ENCODE results near the gene PDCD2L.

DNA sequence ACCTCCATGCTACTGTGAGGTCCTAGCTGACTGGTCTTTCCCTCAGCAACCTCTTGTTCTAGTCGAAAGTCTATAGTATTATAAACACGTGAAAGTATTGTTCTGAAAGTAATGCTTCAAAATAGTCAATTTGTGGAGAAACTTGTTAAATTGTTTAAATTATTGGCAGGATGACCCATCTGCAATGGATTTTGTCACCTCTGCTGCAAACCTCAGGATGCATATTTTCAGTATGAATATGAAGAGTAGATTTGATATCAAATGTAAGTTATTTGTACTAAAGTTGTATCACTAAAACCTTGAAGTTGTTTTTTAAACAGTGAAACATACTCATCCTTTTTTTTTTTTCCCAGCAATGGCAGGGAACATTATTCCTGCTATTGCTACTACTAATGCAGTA lies 49.9 kb downstream of the PDCD2L start:
- TF ChIP-seq, protein P1, sequence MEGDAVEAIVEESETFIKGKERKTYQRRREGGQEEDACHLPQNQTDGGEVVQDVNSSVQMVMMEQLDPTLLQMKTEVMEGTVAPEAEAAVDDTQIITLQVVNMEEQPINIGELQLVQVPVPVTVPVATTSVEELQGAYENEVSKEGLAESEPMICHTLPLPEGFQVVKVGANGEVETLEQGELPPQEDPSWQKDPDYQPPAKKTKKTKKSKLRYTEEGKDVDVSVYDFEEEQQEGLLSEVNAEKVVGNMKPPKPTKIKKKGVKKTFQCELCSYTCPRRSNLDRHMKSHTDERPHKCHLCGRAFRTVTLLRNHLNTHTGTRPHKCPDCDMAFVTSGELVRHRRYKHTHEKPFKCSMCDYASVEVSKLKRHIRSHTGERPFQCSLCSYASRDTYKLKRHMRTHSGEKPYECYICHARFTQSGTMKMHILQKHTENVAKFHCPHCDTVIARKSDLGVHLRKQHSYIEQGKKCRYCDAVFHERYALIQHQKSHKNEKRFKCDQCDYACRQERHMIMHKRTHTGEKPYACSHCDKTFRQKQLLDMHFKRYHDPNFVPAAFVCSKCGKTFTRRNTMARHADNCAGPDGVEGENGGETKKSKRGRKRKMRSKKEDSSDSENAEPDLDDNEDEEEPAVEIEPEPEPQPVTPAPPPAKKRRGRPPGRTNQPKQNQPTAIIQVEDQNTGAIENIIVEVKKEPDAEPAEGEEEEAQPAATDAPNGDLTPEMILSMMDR (IDR thresholded peaks at IDR 0.05), result no peak
- TF ChIP-seq ZFX (IDR thresholded peaks at IDR 0.05; ENCODE audit: borderline replicate concordance), result no peak

All from 22Rv1 (cell line).